Right kidney (tissue), 1 donor: ENCODE measurements around the gene TNFRSF6B.

Source experiments
- DNase-seq: peaks from one replicate; pipeline ENCODE4 v3.0.0-alpha.2; 2016

Gene TNFRSF6B

DNA sequence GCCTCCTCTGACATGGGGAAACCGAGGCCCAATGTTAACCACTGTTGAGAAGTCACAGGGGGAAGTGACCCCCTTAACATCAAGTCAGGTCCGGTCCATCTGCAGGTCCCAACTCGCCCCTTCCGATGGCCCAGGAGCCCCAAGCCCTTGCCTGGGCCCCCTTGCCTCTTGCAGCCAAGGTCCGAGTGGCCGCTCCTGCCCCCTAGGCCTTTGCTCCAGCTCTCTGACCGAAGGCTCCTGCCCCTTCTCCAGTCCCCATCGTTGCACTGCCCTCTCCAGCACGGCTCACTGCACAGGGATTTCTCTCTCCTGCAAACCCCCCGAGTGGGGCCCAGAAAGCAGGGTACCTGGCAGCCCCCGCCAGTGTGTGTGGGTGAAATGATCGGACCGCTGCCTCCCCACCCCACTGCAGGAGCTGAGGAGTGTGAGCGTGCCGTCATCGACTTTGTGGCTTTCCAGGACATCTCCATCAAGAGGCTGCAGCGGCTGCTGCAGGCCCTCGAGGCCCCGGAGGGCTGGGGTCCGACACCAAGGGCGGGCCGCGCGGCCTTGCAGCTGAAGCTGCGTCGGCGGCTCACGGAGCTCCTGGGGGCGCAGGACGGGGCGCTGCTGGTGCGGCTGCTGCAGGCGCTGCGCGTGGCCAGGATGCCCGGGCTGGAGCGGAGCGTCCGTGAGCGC lies 1.6 kb downstream of the TNFRSF6B start:
- DNase-seq = no peak

DNA sequence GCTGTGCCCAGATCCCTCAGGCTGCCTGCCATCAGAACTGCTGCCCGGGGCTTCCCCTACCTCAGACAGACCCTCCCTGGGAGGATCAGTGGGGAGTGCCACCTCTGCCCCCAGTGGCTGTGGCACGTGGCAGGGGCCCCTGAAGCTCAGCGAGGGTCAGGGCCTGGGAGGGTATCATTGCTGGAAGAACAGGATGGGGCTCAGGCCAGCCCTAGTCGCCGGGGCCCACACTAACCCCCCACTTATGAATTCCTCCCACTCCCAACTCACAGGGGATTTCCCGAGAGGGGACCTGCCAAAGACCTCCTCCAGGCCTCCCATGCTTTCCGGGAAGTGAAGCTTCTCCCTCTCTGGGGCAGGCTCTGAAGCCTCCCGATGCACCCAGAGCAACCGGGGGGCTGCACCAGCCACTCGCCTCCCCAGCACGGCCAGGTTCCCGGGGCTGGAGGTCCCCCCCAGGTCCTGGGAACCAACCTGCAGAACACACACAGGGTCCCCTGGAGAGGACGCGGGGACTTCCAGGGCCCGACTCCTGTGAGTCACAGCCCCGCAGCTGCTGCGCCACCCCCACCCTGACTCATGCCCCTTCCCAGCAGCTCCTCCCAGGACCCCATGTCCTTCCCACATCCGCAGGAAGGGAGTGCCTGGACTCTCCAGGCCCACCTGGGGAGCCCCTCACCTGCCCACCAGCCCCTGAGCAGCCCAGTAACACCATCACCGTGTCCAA lies 2.5 kb downstream of the TNFRSF6B start:
- DNase-seq = no peak

DNA sequence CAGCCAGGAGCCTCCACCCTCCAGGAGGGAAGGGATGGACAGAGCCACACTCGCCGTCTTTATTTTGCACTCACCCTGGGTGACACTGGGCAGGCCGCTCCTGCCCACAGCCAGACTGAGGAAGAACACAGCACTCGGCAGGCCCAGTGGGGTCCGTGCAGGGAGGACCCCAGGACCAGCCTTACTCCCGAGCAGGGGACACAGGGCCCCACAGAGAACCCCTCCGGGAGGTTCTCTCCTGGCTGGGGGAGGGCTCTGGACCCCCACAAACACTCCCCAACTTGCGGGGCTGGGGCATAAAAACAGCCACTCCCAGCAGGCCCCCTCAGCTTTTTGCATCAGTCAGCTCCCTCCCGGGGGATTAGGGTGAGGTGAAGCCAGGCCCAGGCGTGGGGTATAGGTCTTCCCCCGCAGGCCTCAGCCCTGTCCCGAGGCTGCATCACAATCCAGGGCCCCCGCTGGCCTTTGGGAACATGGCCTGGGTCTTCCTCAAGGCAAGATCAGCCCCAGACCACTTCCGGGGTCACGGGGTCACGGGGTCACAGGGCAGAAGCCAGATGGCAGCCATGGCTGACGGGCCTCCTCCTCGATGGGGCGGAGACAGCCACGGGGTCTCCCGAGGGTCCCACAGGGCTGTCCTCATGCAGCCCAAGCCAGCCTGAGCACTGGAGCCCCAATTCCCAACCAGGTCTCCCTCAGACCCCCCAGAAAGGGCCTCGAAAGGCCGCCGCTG lies 3.2 kb downstream of the TNFRSF6B start:
- DNase-seq = no peak

DNA sequence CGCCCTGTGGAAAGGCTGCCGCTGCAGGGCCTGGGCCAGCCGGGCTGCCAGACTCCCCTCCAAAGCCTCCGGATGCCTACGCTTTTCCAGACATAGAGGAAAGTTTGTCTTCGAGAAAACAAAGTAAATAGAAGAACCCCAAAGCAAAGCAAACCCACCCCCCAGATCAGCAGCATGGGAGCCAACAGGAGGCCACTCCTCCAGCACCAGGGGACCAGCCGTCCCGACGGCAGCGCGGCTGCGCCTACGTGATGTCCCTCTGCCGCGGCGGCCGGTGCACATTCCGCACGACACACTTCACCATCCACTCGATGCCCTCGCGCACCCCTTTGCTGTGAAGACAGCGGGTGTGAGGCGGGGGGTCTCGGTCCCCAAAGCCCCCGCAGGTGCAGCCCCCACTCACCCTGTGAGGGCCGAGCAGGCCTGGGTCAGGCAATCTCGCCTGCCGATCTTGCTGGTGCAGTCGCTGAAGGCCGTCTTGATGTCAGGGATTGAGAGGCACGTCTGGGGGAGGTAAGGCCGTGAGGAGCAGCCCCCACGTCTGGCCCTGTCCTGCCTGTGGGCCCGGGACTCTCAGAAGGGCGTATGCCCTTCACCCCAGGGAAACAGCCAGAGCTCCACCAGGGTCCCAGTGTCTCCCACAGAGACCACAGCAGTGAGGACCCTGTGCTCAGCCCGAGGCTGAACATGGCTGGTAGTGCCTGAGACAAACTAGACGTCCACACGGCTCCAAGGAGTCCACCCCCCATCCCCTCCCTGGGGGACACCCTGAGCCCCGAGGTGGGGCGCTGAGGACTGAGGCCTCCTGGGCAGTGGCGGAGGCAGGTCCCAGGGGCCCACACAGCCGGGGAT lies 4.0 kb downstream of the TNFRSF6B start:
- DNase-seq = no peak

DNA sequence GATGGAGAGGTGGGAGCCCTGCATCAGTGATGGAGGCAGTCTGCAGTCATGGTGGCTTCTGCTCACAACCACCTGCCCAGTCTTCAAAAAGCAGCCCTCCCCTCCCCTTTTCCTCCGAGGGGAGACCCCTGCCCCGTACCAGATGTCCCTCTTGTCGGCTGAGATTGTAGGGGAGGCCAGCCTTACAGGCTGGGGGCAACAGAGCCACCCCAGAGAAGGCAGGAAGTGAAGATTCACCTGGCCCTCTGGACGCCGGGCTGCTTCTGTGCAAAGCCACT lies 4.5 kb downstream of the TNFRSF6B start:
- no peak for DNase-seq

DNA sequence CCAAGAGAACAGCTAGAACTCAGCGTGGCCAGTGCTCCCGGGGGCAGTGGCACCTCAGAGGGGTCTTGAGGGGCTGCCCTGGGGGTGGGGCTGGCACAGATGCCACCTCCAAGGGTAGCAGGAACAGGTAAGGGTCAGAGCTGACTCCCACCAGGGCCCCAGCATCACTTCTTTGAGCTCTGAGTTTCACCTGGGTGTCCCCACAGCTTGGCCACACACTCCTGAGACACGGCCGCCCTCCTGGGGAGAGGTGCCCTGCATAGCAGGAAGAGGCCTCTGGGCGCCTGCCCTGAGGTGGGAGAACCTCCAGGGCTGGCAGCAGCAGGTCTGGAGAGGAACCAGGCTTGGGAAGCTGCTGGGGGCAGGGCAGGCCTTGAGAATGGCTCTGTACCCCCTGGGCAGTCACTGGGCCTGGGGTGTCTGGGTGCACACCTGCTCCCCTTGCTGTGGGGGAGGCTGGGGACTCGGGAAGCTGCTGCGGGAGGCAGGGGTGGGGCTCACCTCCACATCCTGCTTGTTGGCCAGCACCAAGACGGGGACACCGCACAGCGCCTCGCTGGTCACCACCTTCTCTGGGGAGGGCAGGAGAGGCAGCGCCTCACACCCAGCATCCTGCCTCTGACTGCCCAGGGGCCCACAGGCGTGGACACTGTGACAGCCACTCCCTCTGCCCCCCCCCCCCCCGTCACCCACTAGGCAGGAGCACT lies 5.0 kb downstream of the TNFRSF6B start:
- no peak for DNase-seq

DNA sequence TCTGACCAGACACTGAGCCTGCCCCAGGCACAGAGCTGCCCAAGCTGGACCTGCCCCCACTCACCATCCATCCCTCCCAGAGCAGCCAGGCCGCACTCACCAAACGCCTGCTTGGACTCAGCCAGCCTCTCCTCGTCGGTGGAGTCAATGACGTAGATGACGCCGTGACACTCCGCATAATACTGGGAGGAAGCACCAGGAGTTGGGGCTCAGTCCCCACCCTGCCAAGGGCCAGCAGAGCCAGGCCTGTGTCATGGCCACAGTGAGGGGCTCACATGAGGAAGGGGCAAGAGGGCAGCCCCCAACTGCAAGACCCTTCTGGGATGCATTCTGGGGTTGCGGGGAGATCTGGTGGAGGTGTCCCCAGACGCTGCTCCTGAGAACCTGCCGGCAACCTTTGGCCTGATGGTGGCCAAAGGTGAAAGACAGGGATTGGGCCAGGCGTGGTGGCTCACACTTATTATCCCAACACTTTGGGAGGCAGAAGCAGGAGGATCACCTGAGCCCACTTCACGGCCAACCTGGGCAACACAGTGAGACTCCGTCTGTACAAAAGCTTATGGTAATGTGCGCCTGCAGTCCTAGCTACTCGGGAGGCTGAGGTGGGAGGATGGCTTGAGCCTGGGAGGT lies 5.7 kb downstream of the TNFRSF6B start:
- DNase-seq = no peak

DNA sequence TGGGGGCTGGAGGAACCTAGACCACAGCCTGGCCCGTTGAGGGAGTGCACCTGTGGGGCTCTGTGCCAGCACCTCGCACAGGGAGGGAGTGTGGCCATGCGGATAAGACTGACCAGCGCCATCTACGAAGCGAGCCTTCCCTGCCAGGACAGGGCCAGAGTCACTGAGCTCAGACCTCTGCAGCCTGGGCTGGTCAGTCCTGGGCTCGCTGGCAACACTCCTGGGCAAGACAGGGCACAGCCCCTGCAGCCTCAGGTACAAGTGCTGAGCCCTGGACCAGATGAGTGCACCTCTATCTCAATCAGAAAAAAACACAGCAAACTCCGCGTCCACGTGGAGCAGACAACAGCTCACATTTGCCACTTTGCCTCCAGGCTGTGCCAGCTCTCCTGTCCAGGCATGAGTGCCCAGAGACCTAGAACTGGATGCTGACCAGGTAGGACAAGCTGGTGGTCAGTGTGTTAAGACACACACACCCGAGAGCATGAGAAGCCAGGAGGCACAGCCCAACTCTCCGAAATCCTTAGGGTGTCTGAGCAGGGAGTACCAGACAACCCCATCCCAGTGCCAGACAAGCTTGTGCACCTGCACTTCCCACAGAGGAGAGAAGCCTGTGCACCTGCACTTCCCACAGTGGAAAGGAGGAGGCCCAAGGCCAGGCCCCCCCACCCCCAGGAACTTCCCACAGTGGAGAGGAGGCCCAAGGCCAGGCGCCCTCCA lies 6.5 kb downstream of the TNFRSF6B start:
- no peak for DNase-seq

DNA sequence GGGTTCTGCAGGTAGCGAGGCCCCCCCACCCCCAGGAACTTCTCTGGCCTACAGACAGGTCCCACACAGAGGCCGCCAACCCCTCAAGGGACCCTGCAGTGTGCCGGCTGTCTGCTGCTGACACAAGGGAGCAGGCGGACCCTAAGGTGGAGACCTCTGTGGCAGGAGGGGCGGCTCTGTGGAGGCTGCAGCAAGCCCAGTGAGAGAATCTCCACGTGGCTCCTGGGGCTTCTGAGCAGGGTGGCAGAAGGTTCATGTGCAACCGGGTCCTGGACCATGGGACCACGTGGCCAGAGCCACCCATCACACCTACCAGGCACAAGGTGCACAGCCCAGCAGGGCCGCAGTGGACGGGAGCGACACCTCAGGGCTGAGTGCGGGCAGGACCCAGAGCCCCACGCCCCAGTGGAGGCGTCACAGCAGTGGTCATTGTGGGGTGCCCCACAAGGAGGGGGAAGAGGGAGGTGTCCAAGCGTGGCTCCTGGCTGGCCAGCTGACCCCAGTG lies 7.1 kb downstream of the TNFRSF6B start:
- DNase-seq = no peak

DNA sequence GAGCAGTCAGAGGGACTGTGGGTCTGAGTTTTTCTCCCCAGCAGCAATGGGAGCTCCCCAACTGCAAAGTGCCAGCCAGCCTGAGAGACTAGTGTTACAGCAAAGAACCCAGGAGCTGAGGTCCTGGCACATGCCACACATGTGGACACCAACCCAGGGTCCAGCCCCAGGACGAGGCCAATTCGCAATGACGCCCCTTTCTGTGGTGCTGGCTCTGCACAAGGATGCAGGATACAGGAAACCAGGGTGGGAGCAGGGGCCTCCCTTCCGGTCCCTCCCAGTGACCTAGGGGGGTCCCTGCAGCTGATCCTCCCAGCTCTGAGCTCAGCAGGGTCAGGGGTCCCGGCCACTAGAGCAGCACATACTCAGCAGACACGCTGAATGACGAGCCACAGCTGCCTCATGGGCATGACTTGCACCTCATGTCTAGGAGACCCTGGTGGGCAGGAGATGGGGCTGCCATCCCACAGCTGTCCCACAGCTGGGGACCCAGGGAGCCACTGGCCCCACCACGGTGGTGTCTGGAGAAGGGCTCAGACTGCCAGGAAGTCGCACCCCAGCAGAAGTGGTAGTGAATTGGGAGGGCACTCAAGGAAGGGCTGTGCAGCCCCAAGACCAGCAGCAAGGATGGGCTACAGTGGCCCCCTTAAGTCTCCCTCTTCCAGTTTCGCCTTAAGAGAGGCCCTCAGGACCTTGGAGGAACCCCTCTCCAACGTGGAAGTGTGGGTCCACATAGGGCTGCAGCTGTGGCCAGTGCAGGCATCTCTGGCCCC lies 7.7 kb downstream of the TNFRSF6B start:
- DNase-seq = no peak

DNA sequence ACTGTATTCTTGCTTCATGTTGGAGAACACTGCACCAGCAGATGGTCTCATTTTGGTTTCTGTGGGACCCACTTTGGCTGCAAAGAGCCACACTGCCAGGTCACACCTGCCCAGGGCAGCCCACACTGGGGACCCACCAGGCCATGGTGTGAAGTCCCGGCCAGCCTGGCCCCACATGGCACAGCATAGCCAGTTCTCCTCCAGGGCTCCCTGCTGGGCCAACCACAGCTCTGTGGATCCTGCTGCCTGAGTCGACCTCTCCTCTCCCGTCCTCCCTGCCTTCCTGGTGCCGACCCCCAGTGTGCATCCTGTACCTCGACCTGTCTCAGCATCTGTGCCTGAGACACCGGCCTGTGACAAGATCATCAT lies 8.3 kb downstream of the TNFRSF6B start:
- DNase-seq = no peak

DNA sequence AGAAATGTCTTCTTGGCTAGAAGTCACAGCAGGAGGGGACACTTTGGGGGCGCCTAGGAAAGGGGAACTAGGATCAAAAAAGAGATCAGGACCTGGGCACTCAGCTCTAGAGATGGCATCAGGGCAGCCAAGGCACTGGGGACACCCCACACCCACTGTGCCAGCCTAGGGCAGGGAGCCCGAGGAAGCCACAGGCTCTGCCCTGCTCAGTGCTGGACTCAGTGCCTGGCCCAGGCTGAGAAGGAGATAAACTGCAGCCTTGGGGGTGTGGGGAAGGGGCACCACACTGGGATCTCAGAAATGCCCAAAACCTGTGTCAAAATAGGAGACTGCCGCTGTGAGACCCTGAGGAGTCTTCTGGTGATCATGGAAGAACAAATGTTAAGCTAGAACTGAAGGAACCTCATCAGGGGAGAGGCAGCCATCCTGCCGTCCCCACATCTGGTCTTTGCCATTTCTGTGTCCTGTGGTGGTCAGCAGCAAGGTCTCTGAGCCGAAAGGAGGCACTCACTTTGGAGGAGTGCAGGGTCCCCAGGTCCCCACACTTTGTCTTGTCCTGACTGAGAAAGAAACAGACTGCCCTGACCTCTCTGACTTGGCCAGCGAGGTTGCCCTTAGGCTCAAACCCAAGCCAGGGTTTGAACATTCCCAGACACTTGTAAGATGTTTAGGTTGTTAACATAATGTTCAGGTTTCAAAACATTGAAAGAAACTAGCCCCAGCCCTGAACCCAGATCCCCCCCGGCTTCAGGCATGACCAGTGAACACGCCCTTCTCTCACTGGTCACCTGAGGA lies 9.0 kb downstream of the TNFRSF6B start:
- no peak for DNase-seq

DNA sequence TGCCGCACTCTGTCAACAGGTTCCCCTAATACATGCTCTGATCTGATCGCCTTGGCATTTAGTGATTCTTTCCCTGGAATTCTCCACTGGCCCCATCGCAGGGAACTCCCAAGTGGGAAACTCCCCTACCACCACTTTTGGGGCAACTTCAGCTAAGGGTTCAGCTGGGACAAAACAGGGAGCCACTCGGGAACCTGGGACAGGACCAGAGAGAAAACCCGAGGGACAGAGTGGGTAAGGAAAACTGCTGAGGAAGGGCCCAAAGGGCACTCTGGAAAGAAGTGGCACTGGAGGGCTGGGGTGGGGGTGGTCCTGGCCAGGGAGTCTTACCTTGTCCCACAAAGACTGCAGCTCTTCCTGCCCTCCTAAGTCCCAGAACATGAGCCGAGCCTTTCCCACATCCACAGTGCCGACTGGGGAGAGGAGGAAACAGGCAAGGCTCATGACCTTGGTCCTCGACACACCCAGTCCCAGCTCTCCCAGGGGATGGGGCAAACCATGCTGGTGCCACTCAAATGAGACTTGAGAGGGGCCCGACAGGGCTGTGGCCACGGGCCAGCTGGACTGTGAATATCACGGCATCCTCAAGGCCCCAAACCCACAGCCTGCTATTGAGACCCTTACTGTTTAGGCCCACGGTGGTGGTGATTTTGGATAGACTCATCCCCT lies 9.7 kb downstream of the TNFRSF6B start:
- DNase-seq = no peak

DNA sequence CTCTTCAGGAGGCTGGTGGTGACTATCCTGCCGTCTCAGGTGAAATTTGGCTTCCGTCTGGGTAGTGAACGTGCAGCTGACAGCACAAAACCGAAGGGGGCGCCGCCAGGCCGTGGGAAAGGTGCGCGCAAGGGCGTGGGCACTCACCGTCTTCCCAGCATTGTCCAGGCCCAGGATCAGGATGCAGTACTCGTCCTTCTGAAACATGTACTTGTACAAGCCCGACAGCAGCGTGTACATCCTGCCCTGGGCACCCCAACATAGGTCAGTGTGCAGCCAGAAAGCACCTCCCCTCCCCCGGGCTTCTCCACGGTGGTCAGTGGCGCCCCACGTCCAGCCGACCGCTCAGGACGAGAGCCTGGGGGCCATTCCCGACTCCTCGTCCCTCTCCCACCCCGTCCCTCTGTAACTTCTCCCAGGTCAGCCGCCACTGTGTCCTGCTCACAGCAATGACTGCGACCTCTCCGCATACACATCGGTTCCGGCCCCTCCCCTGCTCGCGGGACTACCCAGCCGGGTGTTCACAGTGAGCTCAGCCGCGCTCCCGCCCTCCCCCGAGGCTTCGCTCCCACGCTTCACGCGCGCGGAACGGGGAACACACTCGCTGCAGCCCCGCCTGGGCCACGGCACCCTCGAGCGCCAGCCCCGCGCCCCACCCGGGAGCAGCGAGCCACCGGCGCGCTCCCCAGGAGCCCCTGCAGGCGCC lies 10.6 kb downstream of the TNFRSF6B start:
- DNase-seq = no peak

DNA sequence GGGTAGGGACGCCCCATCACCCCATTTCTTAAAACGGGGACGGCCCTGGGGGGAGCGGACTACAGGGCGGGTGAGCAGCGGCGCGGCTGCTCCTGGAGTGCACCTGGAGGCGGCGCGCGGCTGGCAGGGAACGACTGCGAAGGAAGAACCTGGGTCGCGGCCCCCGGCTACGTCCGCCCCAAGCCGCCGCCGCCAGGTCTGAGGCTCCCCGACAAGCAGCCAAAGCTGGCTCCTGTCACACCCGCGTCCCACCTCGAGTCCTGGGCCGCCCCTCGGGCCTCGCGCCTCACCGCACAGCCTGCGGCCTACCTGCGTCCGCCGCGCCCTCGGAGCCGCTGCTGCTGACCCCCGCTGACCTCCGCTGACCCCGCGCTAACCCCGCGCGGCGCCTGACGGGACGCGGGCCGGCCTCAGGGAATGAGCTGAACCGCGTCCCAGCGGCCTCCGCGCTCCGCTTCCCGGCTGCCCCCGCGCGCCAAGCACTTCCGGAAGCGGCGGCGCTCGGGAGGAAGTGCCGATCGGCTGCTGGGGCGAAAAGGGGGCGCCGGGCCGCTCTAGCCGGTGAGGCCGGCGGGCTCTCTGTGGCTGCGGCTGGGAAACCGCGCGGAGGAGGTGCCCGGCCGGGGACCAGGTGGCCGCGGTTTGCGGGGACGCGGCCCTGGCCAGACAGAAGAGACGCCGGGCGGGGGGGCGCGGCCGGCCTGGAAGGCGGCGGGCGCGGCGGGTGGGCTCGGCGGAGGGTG lies 11.3 kb downstream of the TNFRSF6B start, which contains the start of the genes ARFRP1 and ZGPAT:
Gene ARFRP1, minus strand, starts transcription at position 419 of the 743 bp plus-strand sequence. CDS start 885 bp downstream, outside the sequence.
Gene ZGPAT, plus strand, starts transcription at position 482 of the 743 bp plus-strand sequence. CDS start 542 bp downstream, outside the sequence.
- peak; percentile 89 for DNase-seq

DNA sequence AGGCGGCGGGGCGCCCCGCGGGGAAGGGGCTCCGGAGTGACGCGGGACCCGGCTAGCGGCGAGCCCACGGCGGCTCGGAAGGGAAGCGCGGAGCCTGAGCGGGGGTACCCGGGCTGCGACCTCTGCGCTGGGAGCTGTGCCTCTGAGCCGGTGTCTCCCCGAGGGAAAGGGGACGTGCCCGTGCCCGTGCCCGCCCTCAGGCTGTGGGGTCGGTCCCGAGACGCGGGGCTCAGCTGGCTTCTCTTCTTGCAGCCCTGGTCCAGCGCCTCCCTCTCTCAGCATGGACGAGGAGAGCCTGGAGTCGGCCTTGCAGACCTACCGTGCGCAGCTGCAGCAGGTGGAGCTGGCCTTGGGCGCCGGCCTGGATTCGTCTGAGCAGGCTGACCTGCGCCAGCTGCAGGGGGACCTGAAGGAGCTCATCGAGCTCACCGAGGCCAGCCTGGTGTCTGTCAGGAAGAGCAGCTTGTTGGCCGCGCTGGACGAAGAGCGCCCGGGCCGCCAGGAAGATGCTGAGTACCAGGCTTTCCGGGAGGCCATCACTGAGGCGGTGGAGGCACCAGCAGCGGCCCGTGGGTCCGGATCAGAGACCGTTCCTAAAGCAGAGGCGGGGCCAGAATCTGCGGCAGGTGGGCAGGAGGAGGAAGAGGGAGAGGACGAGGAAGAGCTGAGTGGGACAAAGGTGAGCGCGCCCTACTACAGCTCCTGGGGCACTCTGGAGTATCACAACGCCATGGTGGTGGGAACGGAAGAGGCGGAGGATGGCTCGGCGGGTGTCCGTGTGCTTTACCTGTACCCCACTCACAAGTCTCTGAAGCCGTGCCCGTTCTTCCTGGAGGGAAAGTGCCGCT lies 12.1 kb downstream of the TNFRSF6B start:
- peak; percentile 41 for DNase-seq
